NAMALWA (cell line): Measurements from ENCODE around the gene NLRP5.
"Not testable (repeated sequence)": the region's sequence is repeated elsewhere in the genome, so short reads cannot be mapped to it uniquely, and the experiment has no call there.

Source experiments
- DNase-seq: peaks from one replicate; pipeline ENCODE4 v3.0.0-alpha.2; 2015; ENCODE audit warnings: low spot score

NLRP5 gene

GRCh38 chr19:56076498-56076897, 89.9 kb downstream of the NLRP5 start:
- DNase-seq, result peak; percentile 70

- no peak for DNase-seq
Observed at GRCh38 chr19:56079609-56080008, 93.0 kb downstream of the NLRP5 start.

- peak; percentile 90 for DNase-seq
Observed at GRCh38 chr19:56080669-56081401, 94.3 kb downstream of the NLRP5 start.

GRCh38 chr19:56083668-56084067, 97.1 kb downstream of the NLRP5 start:
- DNase-seq, result no peak

GRCh38 chr19:56084835-56085536, 98.4 kb downstream of the NLRP5 start:
- DNase-seq, result no peak

GRCh38 chr19:56085571-56086275, 99.1 kb downstream of the NLRP5 start:
- no peak for DNase-seq

GRCh38 chr19:56086671-56087430, 100.3 kb downstream of the NLRP5 start:
- DNase-seq, result no peak

- DNase-seq, result no peak
Observed at GRCh38 chr19:56087647-56088496, 101.3 kb downstream of the NLRP5 start.

GRCh38 chr19:56088497-56089215, 102.1 kb downstream of the NLRP5 start:
- DNase-seq, result no peak

- DNase-seq, result no peak
Observed at GRCh38 chr19:56089344-56089743, 102.8 kb downstream of the NLRP5 start.

GRCh38 chr19:56091066-56091490, 104.5 kb downstream of the NLRP5 start:
- no peak for DNase-seq

GRCh38 chr19:56091751-56092546, 105.4 kb downstream of the NLRP5 start:
- DNase-seq, result no peak

GRCh38 chr19:56092685-56093631, 106.4 kb downstream of the NLRP5 start:
- no peak for DNase-seq

GRCh38 chr19:56094449-56094848, 107.9 kb downstream of the NLRP5 start:
- DNase-seq, result no peak

- DNase-seq, result no peak
Observed at GRCh38 chr19:56096665-56097064, 110.1 kb downstream of the NLRP5 start.

- DNase-seq, result no peak
Observed at GRCh38 chr19:56097306-56097705, 110.7 kb downstream of the NLRP5 start.

GRCh38 chr19:56097776-56098175, 111.2 kb downstream of the NLRP5 start:
- no peak for DNase-seq

GRCh38 chr19:56098237-56098636, 111.7 kb downstream of the NLRP5 start:
- DNase-seq, result not testable (repeated sequence)
